ENCODE data around the gene STARD13. TPM values are rescaled to one million over a fixed set of nuclear protein-coding genes. Genes with fewer than 3 reads are reported as not detected.

STARD13 gene
- total RNA-seq, 4 donors from 2014 or later, result 36.8 to 65.6 (median 46.0) TPM

DNA sequence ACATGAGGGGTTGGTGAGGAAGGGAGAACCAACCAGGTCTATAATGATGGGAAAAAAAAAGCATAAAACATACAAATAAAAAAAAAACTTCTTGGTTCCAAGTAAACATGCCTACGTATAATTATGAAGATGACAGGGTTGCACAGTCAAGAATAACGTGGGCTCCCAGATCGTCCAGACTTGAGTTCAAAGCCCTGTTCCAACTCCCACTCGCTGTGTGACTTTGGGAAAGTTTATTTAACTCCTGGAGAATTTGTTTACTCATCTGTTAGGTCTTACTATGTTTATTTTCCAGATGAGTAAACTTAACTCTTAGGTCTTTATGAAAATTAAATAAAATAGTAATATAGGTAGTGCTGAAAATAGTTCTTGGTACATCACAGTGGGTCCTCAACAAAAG, 13.8 kb downstream of the STARD13 start:
- no peaks in the 10 kb centered on the region for H3K9me3 ChIP-seq
- peaks cover 0 to 8% of the 10 kb centered on the region in 2 donors for H3K4me1 ChIP-seq
- no peak for DNase-seq
- no peaks in the 10 kb centered on the region for H3K36me3 ChIP-seq
- no peaks in the 10 kb centered on the region for H3K27me3 ChIP-seq
- intact Hi-C loops (cut with DNase I; ENCODE audit: low total_unique reads), result no loop called here
- no peak for TF ChIP-seq POLR2A (IDR thresholded peaks at IDR 0.05)
- peak overlapping the region in 1 of 2 donors; percentile 12 for H3K27ac ChIP-seq
- no peak overlapping the region for H3K4me3 ChIP-seq

DNA sequence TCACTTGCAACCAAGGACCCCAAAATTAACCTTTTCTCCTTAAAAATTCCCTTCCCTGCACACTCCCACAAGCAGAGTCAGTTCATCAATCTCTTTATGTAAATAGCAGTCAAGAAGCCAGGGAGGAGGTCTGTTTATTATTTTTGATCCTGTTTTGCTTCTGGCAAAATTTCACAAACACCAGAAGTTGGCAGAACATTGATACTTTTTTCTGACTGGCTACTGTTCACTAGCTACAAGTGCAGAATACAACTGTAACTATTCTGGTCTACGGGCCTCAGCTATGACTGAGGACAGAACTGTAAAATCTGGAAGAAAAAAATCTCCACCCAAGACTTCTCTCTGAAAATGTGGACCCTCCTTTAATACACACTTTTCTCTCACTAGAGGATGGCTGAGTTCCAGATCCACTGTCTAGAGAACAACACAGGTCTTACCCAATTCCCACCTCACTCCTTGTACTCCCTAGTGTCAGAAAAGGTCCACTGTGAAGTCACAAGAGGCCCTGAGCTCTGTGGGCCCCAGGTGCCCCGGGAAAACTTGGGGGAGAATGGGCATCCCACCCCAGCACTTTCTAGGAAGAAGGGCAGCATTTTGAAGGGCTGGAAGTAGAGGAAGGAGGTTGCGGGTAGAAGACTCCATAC, 14.5 kb downstream of the STARD13 start:
- H3K4me3 ChIP-seq, result no peak overlapping the region
- intact Hi-C loops (cut with DNase I; ENCODE audit: low total_unique reads), result no loop called here
- TF ChIP-seq POLR2A (IDR thresholded peaks at IDR 0.05), result no peak
- TF ChIP-seq CTCF (IDR thresholded peaks at IDR 0.05), result no peak
- DNase-seq, result no peak
- H3K4me1 ChIP-seq, result peaks cover 0 to 8% of the 10 kb centered on the region in 2 donors
- H3K9me3 ChIP-seq, result no peaks in the 10 kb centered on the region
- H3K27ac ChIP-seq, result peak overlapping the region; percentile 12 to 22
- no peaks in the 10 kb centered on the region for H3K27me3 ChIP-seq
- no peaks in the 10 kb centered on the region for H3K36me3 ChIP-seq

DNA sequence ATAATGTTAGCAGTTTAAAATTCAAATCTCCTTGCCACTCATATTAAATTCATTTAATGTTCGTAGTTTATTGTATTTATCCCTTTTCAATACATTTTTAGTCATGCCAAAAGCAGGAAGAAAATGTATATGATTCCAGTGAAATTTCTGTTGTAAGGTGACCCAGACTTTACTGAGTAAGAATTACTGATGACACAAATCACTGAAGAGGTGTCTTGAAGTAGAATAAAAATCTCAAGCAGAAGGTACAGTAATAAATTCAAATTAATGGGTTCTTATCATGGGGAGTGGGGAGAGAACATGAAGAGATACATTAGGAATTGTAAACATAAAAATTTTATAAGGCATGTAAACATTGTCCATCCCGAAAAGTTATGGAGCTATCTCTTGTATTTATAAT, 19.9 kb downstream of the STARD13 start:
- H3K4me1 ChIP-seq, result peaks cover 0 to under 1% of the 10 kb centered on the region in 2 donors
- intact Hi-C loops (cut with DNase I; ENCODE audit: low total_unique reads), result no loop called here
- H3K36me3 ChIP-seq, result no peaks in the 10 kb centered on the region
- no peaks in the 10 kb centered on the region for H3K27me3 ChIP-seq
- H3K27ac ChIP-seq, result no peak overlapping the region
- H3K4me3 ChIP-seq, result no peak overlapping the region
- no peaks in the 10 kb centered on the region for H3K9me3 ChIP-seq
- TF ChIP-seq CTCF (IDR thresholded peaks at IDR 0.05) (no peak), POLR2A (IDR thresholded peaks at IDR 0.05) (no peak)
- no peak for DNase-seq

GRCh38 chr13:33265133-33265532, 20.4 kb downstream of the STARD13 start:
- no peak for DNase-seq
- H3K4me1 ChIP-seq, result no peaks in the 10 kb centered on the region
- H3K4me3 ChIP-seq, result no peak overlapping the region
- no peaks in the 10 kb centered on the region for H3K27me3 ChIP-seq
- H3K9me3 ChIP-seq, result no peaks in the 10 kb centered on the region
- TF ChIP-seq CTCF (IDR thresholded peaks at IDR 0.05), result no peak
- no peak overlapping the region for H3K27ac ChIP-seq
- no peaks in the 10 kb centered on the region for H3K36me3 ChIP-seq
- intact Hi-C loops (cut with DNase I; ENCODE audit: low total_unique reads), result no loop called here

DNA sequence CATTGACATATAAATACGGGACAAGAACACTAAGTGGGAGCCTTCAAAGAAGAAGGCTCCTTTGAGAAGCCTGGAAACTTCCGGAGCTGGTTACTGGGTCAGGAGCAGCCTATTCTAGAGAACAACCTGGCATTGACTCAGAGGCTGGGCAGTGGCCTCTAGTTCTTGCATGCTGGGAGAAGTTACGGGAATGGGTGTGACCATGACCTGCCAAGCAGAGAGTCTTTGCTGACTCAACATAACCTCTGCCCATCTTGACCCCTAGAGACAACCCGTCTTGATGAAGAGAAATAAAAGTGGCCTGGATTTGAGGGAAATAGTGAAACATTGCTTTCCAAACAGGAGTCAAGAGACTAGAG, 21.0 kb downstream of the STARD13 start:
- H3K27ac ChIP-seq, result peak overlapping the region in 1 of 2 donors; percentile 69
- no peaks in the 10 kb centered on the region for H3K36me3 ChIP-seq
- TF ChIP-seq CTCF (IDR thresholded peaks at IDR 0.05) (no peak), POLR2A (IDR thresholded peaks at IDR 0.05) (no peak)
- no peak overlapping the region for H3K4me3 ChIP-seq
- no peak for DNase-seq
- intact Hi-C loops (cut with DNase I; ENCODE audit: low total_unique reads), result no loop called here
- no peaks in the 10 kb centered on the region for H3K9me3 ChIP-seq
- no peaks in the 10 kb centered on the region for H3K27me3 ChIP-seq
- H3K4me1 ChIP-seq, result no peaks in the 10 kb centered on the region
